Gastrocnemius medialis (tissue), 4 donors: ENCODE data around the gene AFG3L2. TPM values are rescaled to one million over a fixed set of nuclear protein-coding genes. Genes with fewer than 3 reads are reported as not detected.

Experiments used
- ATAC-seq, 2 donors: fragments of 150-250 bp; one replicate each; pipeline ENCODE4 v1.9.1; 2016
- DNase-seq, 2 donors: peaks; one replicate each; pipeline ENCODE4 v3.0.0-alpha.2; 2019
- H3K27ac ChIP-seq, 4 donors: fragments of 200-600 bp; sonication (generic); 1 replicate in 1 of 4; 2 replicates in 3 of 4; pipeline ENCODE4 v1.5.1; 2016 to 2018; ENCODE audit warnings: mild to moderate bottlenecking in 2 of 4, moderate library complexity in 1 of 4
- H3K27me3 ChIP-seq, 3 donors: fragments of 200-600 bp; sonication (generic) in 2 of 3; 1 replicate in 1 of 3; 2 replicates in 2 of 3; pipeline versions ENCODE4 v1.5.1 to v1.6.0; 2016 to 2019; ENCODE audit warnings: mild to moderate bottlenecking in 1 of 3, moderate library complexity in 1 of 3
- H3K36me3 ChIP-seq, 2 donors: fragments of 200-600 bp; sonication (generic) in 1 of 2; one replicate each; pipeline ENCODE4 v1.5.1; 2017 to 2018
- H3K4me1 ChIP-seq, 2 donors: fragments of 200-600 bp; sonication (generic) in 1 of 2; one replicate each; pipeline ENCODE4 v1.5.1; 2016 to 2017; ENCODE audit warnings: mild to moderate bottlenecking in 2 of 2
- H3K4me3 ChIP-seq, 4 donors: fragments of 200-600 bp; sonication (generic) in 3 of 4; 1 replicate in 1 of 4; 2 replicates in 3 of 4; pipeline ENCODE4 v1.5.1; 2016 to 2019; ENCODE audit warnings: mild to moderate bottlenecking in 2 of 4
- H3K9me3 ChIP-seq, 3 donors: fragments of 200-600 bp; sonication (generic) in 2 of 3; 1 replicate in 1 of 3; 2 replicates in 2 of 3; pipeline ENCODE4 v1.5.1; 2016 to 2019
- POLR2A ChIP-seq, 2 donors: fragments of 450-650 bp; IDR thresholded peaks; one replicate each; pipeline ENCODE4 v1.6.1; 2017; ENCODE audit warnings: antibody characterized with exemption in 2 of 2, mild to moderate bottlenecking in 2 of 2, moderate library complexity in 2 of 2
- in situ Hi-C, 4 donors: fragments of 200-750 bp; cut with MboI; loops; one replicate each; pipeline versions ENCODE4 v1.15.0 to v1.8.0; 2017; ENCODE audit warnings: low sequenced_read_pairs in 4 of 4
- intact Hi-C: fragments of 100-400 bp; cut with DNase I; formaldehyde crosslinking; loops from one replicate; pipeline ENCODE4 v1.15.1; 2023; ENCODE audit warnings: low total_unique reads
- total RNA-seq, 4 donors: library from RNA; depleted of rRNA; stranded (reverse); fragments of >200 nt; gene quantifications; one replicate each; pipeline versions ENCODE4 v1.1.0 to v1.2.3, GENCODE V29; 2016
- TF ChIP-seq, protein P1 (sequence below), 5 experiments: fragments of 450-650 bp in 3 of 5; fragments of 200-600 bp in 2 of 5; sonication (generic) in 2 of 5; IDR thresholded peaks in 4 of 5; conservative IDR thresholded peaks in 1 of 5; 1 replicate in 4 of 5; 2 replicates in 1 of 5; pipeline ENCODE4 v1.5.1; 2016 to 2019; ENCODE audit warnings: antibody characterized with exemption in 5 of 5, mild to moderate bottlenecking in 3 of 5, moderate library complexity in 3 of 5

AFG3L2 gene
- total RNA-seq, 4 donors from 2014 or later, result 102 to 166 (median 124) TPM

DNA sequence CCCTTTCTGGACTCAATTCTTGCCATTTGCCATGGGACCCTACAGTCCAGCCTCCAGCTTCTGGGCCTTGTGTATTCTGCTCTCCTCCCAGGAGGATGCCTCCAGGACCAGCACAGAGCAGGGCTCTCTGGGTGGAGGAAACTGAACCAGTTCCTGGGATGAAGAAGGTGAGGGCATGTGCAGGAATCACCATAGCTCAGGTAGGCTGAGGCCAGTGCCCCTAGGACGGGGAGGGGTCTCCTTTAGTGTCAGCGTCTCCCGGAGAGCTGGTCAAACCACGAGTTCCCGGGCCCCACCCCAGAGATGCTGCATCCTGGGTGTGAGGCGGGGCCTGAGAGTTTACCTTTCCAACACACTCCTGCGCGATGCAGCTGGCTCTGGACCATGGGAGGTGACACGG, 24.9 kb upstream of the AFG3L2 start:
- intact Hi-C loops (no loop called here), in situ Hi-C loops (no loop called here)
- Histone ChIP-seq H3K27ac (no peak overlapping the region), H3K4me3 (no peak overlapping the region), H3K36me3 (no peaks in the 10 kb centered on the region), H3K27me3 (peaks cover 16 to 39% (median 38%) of the 10 kb centered on the region in 3 donors), H3K9me3 (no peaks in the 10 kb centered on the region), H3K4me1 (no peaks in the 10 kb centered on the region)
- no peak for TF ChIP-seq POLR2A (IDR thresholded peaks at IDR 0.05)
- TF ChIP-seq, protein P1, sequence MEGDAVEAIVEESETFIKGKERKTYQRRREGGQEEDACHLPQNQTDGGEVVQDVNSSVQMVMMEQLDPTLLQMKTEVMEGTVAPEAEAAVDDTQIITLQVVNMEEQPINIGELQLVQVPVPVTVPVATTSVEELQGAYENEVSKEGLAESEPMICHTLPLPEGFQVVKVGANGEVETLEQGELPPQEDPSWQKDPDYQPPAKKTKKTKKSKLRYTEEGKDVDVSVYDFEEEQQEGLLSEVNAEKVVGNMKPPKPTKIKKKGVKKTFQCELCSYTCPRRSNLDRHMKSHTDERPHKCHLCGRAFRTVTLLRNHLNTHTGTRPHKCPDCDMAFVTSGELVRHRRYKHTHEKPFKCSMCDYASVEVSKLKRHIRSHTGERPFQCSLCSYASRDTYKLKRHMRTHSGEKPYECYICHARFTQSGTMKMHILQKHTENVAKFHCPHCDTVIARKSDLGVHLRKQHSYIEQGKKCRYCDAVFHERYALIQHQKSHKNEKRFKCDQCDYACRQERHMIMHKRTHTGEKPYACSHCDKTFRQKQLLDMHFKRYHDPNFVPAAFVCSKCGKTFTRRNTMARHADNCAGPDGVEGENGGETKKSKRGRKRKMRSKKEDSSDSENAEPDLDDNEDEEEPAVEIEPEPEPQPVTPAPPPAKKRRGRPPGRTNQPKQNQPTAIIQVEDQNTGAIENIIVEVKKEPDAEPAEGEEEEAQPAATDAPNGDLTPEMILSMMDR (IDR thresholded peaks at IDR 0.05 in 4 of 5, conservative IDR thresholded peaks at IDR 0.05 in 1 of 5), result no peak
- no peak for ATAC-seq
- no peak for DNase-seq

DNA sequence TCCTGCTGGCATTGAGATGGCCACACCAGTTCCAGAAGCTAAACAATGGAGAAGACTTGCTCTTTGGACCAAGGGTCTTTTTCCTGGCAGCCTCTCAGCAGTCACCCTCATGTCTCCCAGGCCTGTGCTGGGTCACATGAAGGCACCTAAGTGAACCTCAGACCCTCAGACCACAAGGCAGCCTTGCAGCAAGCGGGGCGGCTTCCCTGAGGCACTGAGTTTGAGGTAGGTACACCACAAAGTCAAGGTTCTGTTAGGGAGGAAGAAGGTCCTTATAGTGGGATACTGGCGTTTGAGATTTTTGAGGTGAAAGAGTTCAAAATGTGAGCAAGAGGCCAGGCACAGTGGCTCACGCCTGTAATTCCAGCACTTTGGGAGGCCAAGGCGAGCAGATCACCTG, 22.2 kb upstream of the AFG3L2 start:
- intact Hi-C loops (no loop called here), in situ Hi-C loops (loop anchor here in 2 of 4 donors (25.0 kb wide), 1 partner anchor 538 kb away; the partner anchor contains the start of gene SEH1L (in 2 of the 2))
- DNase-seq (no peak), ATAC-seq (no peak)
- Histone ChIP-seq H3K27ac (no peak overlapping the region), H3K4me3 (no peak overlapping the region), H3K4me1 (no peaks in the 10 kb centered on the region), H3K9me3 (no peaks in the 10 kb centered on the region), H3K27me3 (peaks cover 4 to 27% (median 17%) of the 10 kb centered on the region in 3 donors), H3K36me3 (no peaks in the 10 kb centered on the region)
- TF ChIP-seq POLR2A (IDR thresholded peaks at IDR 0.05), result no peak
- TF ChIP-seq, protein P1 (IDR thresholded peaks at IDR 0.05 in 4 of 5, conservative IDR thresholded peaks at IDR 0.05 in 1 of 5), result no peak

DNA sequence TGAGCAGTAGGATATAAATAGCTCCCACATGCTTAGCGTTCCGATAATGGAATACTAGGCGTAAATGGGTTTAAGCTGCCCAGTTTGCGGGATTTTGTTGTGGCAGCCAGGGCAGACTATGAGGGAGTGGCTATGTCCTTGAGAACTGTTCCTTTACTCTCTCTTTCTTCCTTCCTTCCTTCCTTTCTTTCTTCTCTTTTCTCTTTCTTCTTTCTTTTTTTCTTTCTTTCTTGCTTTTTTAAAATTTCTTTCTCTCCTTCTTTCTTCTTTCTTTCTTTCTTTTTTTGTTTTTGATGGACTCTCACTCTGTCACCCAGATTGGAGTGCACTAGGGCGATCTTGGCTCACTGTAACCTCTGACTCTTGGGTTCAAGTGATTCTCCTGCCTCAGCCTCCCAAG, 21.6 kb upstream of the AFG3L2 start:
- intact Hi-C loops, result no loop called here
- Histone ChIP-seq H3K27ac (no peak overlapping the region), H3K36me3 (no peaks in the 10 kb centered on the region), H3K4me3 (no peak overlapping the region), H3K27me3 (peaks cover 0 to 21% (median 13%) of the 10 kb centered on the region in 3 donors), H3K4me1 (no peaks in the 10 kb centered on the region), H3K9me3 (no peaks in the 10 kb centered on the region)
- no peak for ATAC-seq
- in situ Hi-C loops, result loop anchor here in 2 of 4 donors (25.0 kb wide), 1 partner anchor 539 kb away; the partner anchor contains the start of gene SEH1L (in 2 of the 2)
- TF ChIP-seq POLR2A (IDR thresholded peaks at IDR 0.05), result no peak
- TF ChIP-seq, protein P1 (IDR thresholded peaks at IDR 0.05 in 4 of 5, conservative IDR thresholded peaks at IDR 0.05 in 1 of 5), result no peak
- no peak for DNase-seq

DNA sequence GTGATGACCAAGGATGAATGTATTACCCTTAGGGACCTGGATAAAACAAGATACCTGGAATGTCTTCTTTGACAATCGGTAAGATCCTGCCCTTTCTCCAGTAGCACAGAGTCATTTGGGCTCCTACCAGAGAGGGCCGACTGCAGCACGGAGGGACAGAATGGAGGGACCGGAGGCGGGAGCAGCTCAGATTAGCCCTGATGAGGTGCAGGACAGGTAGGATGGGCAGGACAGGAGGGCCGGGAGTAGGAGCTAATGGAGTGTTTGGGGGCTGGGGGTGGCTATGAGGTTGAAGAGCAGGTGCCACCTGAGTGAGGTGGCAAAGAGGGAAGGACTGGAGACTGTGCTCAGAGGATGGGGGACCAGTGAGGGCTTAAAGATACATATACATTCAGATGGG, 20.8 kb upstream of the AFG3L2 start:
- Histone ChIP-seq H3K27me3 (peaks cover 0 to 14% (median 7%) of the 10 kb centered on the region in 3 donors), H3K9me3 (no peaks in the 10 kb centered on the region), H3K4me3 (no peak overlapping the region), H3K4me1 (no peaks in the 10 kb centered on the region), H3K36me3 (no peaks in the 10 kb centered on the region), H3K27ac (no peak overlapping the region)
- intact Hi-C loops (no loop called here), in situ Hi-C loops (loop anchor here in 2 of 4 donors (25.0 kb wide), 1 partner anchor 540 kb away; the partner anchor contains the start of gene SEH1L (in 2 of the 2))
- DNase-seq (no peak), ATAC-seq (no peak)
- no peak for TF ChIP-seq POLR2A (IDR thresholded peaks at IDR 0.05)
- TF ChIP-seq, protein P1 (IDR thresholded peaks at IDR 0.05 in 4 of 5, conservative IDR thresholded peaks at IDR 0.05 in 1 of 5), result no peak

DNA sequence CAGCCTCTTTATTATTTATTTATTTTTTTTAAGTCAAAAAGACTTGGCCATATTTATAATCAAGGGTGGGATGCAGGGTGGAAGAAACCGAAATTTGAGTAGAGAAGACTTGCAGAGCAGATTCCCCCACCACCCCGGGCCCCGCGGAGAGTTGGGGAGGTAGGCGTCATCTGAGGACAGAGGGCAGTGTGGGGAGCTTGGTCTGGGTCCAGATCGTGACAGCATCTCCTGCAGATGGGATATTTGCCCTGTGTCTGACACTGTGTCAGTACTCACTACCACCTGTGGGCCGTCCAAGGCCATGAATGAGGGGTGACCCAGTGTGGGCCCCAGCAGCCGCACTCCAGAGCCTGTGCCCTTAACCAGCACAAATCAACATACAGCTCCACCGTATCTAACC, 20.2 kb upstream of the AFG3L2 start:
- TF ChIP-seq POLR2A (IDR thresholded peaks at IDR 0.05), result no peak
- TF ChIP-seq, protein P1 (IDR thresholded peaks at IDR 0.05 in 4 of 5, conservative IDR thresholded peaks at IDR 0.05 in 1 of 5), result no peak
- in situ Hi-C loops, result loop anchor here in 2 of 4 donors (25.0 kb wide), 1 partner anchor 540 kb away; the partner anchor contains the start of gene SEH1L (in 2 of the 2)
- no peak for ATAC-seq
- H3K9me3 ChIP-seq, result no peaks in the 10 kb centered on the region
- DNase-seq, result no peak
- no peaks in the 10 kb centered on the region for H3K4me1 ChIP-seq
- intact Hi-C loops, result no loop called here
- H3K27me3 ChIP-seq, result peaks cover 0 to 11% (median 4%) of the 10 kb centered on the region in 3 donors
- no peak overlapping the region for H3K4me3 ChIP-seq
- H3K36me3 ChIP-seq, result no peaks in the 10 kb centered on the region
- H3K27ac ChIP-seq, result no peak overlapping the region
